GM18499 (cell line): ENCODE measurements around the gene TFAP2B.

Source experiments
- ATAC-seq: cut with Tn5 transposase; IDR thresholded peaks from one replicate; pipeline ENCODE4 v1.9.1; 2021; ENCODE audit warnings: moderate number of reproducible peaks; ENCODE audit not compliant: insufficient read depth, unreplicated experiment

The TFAP2B gene

DNA sequence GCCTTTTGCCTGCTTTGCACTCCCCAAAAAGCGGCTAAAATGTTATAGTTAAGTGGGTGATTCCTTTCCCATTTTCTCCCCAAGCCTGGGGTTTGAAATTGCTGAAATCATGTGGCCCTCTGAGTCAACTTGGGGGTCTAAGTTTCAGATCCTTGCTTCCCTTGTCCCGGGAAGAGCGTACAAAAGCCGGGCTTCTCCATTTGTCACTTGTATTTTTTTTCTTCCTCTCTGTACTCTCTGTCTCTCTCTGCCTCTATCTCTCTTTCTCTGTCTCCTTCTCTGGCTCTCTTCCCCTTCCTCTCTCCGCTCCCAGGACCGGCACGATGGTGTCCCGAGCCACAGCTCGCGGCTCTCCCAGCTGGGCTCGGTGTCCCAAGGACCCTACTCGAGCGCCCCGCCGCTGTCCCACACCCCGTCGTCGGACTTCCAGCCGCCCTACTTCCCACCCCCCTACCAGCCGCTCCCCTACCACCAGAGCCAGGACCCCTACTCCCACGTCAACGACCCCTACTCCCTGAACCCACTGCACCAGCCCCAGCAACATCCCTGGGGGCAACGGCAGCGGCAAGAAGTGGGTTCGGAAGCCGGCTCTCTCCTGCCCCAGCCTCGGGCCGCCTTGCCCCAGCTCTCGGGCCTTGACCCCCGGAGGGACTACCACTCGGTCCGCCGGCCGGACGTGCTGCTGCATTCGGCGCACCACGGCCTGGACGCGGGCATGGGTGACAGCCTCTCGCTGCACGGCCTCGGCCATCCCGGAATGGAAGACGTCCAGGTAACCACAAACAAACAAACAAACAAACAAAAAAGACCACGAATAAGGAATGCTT lies 4.6 kb downstream of the TFAP2B start:
- no peak for ATAC-seq

DNA sequence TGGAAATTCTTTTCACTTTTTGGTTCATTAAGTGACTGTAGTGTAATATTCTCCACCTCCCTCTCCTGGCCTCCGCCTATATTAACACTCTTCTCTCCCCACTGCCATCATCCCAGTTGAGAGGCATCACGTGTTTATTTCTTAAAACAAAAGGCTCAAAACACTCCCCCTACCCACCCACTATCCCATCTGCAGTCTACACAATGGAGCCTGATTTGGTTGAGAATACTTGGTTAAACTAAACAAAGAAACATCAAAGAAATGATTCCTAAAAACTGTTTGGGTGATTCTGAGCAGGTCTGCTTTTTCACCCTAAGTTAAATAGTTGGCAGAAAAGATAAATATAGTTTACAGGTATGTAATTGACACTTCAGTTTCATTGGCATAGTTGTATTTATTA lies 5.9 kb downstream of the TFAP2B start:
- ATAC-seq = no peak

DNA sequence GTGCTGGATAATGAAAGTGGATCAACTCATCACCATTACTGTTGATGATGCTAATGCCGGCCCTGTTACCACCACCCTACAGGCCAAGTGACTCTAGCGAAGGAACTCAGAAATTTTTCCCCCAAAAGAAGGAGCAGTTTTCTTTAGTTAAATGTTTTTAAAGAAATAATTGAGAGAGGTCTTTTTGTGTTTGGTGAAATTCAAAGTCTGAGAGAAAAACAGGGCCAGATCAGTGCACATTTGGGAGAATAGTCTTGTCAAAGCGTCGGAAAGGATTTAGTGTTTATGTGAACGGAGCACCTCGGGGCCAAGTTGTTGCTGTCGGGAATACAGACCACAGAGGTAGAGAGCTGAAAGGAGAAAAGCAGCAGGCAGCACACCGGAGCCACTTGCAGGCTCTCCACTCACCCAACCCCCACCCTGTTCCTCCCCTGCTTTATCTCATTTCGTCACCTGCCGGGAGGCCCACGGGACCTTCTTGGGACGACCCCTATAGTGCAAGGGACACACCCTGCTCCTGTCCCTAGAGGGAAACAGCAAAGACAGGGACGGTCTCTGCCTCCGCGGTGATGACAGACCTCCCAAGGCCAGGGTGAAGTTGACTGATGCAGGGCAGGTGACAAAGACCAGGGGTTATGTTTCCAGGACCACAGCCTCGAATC lies 6.8 kb downstream of the TFAP2B start:
- ATAC-seq = no peak

DNA sequence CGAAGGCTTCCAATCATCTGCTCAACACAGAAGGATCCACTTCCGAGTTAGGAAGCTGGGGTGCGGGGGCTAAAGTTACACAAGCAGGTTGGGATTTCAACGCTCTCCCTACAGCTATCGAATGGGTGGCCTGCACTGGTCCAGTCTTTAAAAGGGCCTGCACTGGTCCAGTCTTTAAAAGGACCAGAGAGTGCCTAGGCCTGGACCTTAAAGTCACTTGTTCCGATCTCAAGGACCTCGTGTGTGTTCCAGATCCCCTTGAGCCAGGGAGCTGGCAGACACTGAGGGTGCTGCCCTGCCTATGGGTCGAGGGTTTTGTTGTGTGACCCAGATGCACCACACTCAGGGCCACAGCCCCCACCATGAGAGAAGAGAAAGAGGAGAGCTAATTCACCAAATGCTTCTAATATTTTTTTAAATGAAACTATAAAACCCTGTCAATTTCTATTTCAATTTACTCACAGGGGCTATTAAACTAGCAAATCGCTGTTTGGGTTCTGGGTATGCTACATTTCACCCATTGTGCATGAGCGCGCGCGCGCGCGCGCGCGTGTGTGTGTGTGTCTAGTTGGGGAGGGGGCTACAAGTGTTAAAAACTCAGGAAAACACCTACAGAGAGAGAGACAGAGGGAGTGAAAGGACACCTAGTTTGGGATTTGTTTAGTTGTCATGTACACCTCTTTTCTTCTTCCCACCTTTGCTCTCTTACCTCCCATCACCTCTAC lies 7.5 kb downstream of the TFAP2B start:
- ATAC-seq = no peak

DNA sequence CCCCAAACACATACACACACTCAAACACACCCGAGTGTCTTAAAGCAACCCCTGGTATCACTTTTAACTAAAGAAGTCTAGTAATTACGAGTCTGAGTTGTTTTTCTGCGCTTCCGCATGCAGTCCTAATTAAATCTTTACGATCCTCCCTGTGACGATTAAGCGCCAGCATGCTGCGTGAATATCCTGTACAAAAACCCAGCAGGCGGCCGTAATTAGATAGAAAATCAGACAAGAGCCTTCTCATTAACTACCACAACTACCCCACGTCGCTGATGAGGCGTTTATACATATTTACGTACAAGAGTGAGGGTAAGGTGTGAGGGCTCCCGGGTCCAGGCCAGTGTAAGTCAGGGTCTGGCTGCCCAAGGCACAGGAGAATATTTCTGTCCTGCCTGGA lies 8.1 kb downstream of the TFAP2B start:
- ATAC-seq = no peak

DNA sequence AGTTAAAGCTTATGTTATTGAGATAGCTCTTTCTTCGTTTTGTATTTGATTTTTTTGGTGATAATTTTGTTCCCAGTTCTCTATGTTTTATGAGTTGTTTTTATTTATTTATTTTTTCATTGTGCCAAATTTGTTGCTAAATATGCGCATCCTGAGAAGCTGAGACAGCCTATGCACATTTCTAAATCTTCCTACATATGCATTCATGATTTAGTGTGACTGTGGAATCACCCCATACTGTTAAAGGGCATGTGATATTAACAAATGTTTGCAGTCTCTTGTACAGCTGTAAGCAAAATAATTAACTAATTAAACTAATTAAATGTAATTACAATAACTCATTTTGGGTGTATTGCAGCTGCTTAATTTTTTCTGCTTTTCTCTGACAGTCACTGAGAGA lies 10.4 kb downstream of the TFAP2B start:
- ATAC-seq = no peak

DNA sequence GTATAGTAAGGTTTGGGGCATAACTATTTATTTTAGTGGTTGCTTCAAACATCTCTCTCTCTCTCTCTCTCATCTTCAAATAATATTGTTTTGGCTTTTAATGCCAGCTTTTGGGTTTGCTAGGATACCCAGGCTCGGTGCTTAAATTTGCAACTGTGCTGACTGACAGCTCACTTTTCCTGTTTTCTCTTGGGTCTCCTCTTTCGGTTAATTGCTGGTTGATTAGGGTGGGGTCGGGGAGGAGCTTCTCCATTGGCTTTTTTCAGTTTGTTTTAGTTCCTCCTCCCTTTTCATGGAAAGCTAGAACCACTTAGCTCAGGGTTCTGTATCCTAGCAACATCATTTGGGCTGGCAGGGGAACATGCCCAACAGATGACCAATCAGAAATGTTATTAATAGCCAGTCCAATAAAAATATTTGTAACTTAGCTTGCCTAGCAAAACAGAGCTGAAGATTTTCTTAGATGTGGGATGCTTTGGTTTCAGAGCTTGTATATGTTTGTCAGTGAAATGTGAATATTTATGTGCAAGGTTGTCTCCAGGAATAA lies 11.3 kb downstream of the TFAP2B start:
- ATAC-seq = no peak

DNA sequence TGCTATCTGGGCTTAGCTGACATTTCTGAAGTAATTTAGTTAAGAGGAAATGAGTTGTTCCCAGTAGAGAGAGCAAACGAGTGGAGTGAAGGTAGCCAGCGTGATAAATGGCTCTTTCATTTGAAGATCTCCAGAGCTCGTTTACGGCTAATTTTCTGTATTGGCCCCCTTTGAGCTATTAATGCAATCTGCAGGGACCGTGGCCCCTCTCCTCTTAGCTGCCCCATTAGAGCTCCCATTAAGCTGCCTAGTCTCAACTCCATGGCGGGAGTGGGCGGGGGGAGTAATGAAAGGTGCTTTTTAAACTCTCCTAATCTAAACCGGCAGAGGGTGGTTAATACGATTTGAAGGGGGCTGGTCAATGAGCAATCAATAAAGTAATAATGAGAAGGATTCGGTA lies 12.5 kb downstream of the TFAP2B start:
- ATAC-seq = no peak

DNA sequence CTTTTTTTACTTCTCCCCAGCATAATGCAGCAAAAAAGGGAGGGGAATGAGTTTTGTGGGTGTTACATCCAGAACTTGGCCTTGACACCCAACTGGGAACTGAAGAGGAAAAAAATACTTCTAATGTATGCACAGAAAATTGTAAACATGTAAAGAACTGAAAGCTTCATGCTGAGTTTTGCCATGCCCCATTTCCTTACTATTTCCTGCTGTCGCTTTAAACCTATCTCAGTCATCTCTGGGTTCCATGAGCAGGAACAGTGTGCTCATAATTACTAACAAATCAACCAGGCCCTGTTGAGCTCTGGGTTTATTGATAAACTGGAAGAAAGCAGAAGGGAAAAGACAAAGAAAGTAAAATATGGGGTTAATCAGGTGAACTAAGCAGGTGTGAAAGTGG lies 14.2 kb downstream of the TFAP2B start:
- ATAC-seq = no peak

DNA sequence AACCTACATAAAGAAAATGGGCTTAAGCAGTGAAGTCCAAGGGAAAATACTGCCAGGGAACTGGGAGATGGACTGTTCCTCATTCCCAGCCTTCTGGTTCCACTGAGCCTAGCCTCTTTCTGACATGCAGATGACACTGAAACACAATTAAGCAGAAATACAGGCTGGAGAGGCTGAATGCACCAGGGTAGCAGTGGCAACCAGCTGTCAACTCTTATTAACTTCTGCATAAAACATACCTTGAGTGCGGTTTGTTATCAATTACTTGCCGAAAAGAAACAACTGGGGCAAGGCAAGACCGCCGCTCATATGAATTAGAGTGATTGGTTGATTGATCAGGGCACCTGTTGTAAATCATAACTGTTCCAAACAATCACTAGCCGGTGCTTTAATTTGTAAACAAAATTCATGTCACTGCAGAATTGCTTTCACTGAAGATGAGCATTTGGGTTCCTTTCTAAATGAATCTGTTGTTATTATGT lies 16.3 kb downstream of the TFAP2B start:
- ATAC-seq = no peak

DNA sequence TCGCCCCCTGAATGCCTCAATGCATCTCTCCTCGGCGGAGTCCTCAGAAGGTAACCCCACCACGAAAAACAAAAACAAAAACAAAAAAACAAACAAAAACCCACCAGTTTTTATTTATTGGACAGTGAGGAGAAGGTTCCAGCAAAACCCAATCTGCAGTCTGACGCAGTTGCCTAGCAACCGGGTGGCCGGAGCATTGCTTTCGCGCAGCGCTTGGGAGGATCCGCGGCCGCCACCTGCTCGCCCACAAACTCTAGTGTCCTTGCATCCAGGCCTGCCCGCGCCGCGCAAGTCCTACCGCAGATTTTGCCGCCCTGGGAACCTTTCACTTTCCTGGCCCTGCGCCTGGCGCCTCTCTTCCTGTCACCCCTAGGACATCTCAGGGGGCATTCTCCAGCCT lies 17.6 kb downstream of the TFAP2B start:
- no peak for ATAC-seq

DNA sequence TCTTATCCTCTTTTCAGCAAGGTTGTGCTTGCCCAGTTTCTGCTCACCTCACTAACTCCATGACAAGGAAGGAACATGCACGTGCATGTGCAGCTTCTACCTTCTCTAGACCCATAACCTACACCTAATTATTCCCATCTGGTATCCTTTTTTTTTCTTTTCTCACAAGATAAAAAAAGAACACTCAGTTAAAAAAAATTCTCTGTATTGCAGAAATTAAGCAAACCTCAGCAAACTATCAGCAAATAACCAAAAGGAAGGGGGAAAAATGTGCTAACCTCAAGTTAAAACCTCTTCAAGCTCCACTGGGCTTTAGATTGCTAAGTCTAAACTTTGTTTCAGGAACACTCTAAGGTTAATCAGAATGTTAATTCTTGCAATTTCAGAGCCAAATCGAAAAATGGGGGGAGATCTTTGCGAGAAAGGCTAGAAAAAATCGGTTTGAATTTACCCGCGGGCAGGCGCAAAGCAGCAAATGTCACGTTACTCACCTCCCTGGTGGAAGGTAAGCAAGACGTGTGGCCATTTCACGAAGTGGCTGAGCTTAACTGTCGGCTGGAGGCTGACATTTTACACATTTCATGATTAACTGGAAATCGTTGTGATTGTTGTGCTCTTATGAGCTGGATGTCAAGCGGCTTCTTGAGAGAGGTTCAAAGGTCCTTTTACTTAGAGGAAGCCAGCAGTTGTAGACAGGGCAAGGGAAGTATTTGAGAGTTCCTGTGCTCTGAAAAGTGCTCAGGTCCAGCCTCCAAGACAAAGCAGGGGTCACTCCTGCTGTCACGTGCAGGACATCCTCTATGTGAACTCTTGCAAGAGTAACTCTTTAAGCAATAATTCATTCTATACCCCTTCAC lies 19.1 kb downstream of the TFAP2B start:
- no peak for ATAC-seq

DNA sequence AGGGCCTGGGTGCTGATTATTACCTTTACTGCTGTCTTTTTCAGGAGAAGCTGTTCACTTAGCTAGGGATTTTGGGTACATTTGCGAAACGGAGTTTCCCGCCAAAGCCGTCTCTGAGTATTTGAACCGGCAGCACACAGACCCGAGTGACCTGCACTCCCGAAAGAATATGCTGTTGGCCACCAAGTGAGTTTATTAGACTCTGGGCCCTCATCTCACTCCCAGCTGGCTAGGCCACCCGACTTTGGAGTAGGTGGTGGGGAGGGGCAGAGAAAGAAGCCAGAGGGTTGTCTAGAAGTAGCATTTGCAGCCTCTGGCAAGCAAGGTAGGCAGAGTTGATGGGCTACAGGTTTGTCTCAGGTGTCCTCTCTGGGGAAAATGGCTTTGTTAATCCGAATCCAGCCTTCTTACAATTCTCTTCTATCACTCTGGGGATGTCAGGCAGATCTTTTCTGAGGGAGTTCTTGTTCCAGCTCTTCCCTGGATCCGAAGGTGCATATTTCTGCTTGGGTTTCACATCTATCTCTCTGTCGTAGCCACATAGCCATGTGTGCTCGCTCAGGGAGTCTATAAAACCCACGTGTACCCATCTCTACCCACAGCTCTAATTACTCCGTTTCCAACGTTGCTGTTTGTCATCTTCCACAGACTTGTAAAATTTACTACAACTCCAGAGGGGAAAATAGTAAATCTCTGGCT lies 21.6 kb downstream of the TFAP2B start:
- no peak for ATAC-seq

DNA sequence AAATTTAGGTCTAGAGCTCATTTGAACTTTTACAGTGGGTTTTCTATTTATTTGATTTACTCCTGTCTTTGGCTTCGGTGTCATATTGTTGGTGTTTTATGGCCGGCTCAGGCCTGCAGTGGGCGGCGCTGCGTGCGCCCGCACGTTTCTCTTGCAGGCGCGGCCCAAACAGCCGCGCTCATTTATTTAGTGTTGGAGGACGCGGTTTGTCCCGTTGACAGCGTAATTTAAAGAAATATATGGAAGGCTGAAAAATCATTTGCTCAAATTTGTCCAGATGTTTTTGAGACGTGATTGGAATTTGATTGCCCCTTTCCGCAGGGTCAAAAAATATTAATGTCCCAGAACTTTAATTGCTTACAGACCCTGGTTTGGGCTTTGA lies 22.1 kb downstream of the TFAP2B start:
- no peak for ATAC-seq

DNA sequence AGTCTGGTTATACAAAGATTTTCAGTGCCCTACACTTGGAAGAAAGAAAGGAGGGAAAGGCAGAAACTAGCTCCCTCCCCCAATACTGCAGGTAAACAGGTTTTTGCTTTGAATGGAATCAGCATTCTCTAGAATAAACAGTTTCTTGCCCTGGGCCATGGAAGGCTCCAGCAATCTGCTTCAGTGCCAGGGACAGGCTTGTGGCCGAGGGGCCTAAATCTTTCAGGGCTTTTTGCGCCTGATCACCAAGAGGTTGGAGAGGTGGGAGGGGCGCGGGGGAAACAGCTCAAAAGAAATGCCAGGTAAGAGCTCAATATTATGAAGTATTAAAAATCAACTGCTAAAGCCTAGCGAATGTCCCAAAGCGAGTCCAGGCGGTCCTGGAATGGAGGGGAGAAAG lies 23.8 kb downstream of the TFAP2B start:
- no peak for ATAC-seq

DNA sequence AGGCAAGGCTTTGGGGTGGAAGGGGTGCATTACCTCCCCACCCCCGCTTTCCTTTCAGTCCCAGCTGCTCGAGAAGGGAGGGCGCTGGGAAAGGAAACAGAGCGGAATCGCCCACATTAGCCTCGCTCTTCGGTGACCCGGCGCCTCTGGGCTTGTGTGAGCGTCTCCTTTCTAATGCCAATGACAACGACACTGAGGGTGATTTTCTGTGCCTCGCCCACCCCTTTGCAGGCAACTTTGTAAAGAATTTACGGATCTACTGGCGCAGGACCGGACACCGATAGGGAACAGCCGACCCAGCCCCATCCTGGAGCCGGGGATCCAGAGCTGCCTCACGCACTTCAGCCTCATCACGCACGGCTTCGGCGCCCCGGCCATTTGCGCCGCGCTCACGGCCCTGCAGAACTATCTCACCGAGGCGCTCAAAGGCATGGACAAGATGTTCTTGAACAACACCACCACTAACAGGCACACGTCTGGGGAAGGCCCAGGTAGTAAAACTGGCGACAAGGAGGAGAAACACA lies 24.3 kb downstream of the TFAP2B start:
- ATAC-seq = no peak

DNA sequence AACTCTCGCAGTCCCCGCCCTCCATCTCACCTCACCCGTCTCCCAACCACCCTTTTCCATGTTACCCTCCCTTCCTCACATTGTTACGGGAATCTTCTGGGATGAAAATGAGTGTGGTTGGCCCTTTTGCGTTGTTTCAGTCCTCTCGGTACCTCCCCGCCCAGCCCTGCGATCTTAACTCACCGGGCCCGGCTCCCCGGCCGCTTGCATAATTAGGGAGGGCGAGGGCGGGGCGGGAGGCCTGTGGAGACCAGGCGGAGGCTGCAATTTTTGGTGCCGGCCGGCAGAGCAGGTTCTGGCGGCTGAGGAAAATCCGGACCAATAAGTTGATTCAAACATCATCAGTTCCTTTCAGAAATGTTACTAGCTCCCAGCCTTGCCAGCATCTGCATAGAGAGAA lies 25.2 kb downstream of the TFAP2B start:
- no peak for ATAC-seq

DNA sequence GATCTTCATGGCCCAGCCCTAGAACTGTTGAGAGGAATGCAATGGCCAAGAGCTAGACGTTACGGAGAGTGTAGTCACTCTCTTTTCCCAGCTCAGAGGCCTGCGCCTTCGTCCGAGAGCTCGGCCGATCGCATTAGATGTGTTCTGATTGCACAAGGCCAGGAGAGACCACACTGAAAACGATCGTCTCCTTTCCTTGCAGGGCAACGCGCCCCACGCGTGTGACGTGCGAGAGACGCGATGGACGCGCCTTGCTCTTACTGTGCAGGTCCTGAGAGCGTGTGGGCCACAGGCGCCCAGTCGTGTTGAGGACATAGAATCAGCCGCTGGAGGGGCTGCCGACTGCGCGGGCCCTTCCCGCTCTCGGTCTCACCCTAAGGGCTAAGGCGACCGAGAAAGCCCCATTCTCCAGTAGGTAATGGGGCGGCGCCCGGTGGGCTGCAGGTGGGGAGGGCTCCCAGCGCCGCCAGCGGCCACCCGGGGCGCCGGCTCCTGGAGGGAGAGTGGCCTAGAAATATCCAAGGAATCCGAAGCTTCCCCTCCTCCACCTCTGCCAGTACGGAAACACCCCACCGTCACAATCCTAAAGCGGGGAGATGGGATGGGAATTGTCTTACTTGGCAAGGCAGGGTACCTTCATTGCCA lies 26.9 kb downstream of the TFAP2B start:
- no peak for ATAC-seq
